Neuronal stem cell (in vitro differentiated cells): Measurements from ENCODE around the gene CPSF6.
A peak's percentile ranks its signal among the peaks of the same experiment; 100 is the strongest.
"Not testable (repeated sequence)": the region's sequence is repeated elsewhere in the genome, so short reads cannot be mapped to it uniquely, and the experiment has no call there.

Experiments used
- DNase-seq: peaks from one replicate; pipeline ENCODE4 v3.0.0-alpha.2; 2013; ENCODE audit warnings: low spot score
- H2AFZ ChIP-seq: one replicate; pipeline ENCODE4 v1.6.1; 2013; ENCODE audit warnings: mild to moderate bottlenecking, low read length, inconsistent platforms
- H2AK5ac ChIP-seq: 2 replicates; pipeline ENCODE4 v1.6.1; 2013; ENCODE audit warnings: low read depth, mild to moderate bottlenecking, inconsistent platforms, low read length, moderate library complexity, mixed read lengths
- H2BK120ac ChIP-seq: 2 replicates; pipeline ENCODE4 v1.6.1; 2013; ENCODE audit warnings: low read depth, mild to moderate bottlenecking, inconsistent platforms, low read length, moderate library complexity, mixed read lengths
- H2BK12ac ChIP-seq: one replicate; pipeline ENCODE4 v1.6.1; 2013; ENCODE audit warnings: low read length, inconsistent platforms
- H2BK15ac ChIP-seq: 2 replicates; pipeline ENCODE4 v1.6.1; 2013; ENCODE audit warnings: mild to moderate bottlenecking, low read length, inconsistent platforms, mixed read lengths
- H2BK5ac ChIP-seq: one replicate; pipeline ENCODE4 v1.6.1; 2013; ENCODE audit warnings: inconsistent platforms, mild to moderate bottlenecking, low read length, moderate library complexity
- H3K14ac ChIP-seq: one replicate; pipeline ENCODE4 v1.6.1; 2013; ENCODE audit warnings: low read length, inconsistent platforms
- H3K18ac ChIP-seq: 2 replicates; pipeline ENCODE4 v1.6.1; 2013; ENCODE audit warnings: low read length, inconsistent platforms
- H3K23ac ChIP-seq: 2 replicates; pipeline ENCODE4 v1.6.1; 2013; ENCODE audit warnings: low read depth, mild to moderate bottlenecking, mixed read lengths, low read length, inconsistent platforms; ENCODE audit not compliant: poor library complexity
- H3K27ac ChIP-seq: replicated peaks from 3 replicates; pipeline ENCODE4 v1.5.1; 2013; ENCODE audit warnings: low read length, inconsistent platforms
- H3K27me3 ChIP-seq, 3 experiments: 2 replicates each; pipeline ENCODE4 v1.6.1; 2013; ENCODE audit warnings: low read length in 3 of 3, mild to moderate bottlenecking in 2 of 3, inconsistent platforms in 1 of 3, low read depth in 1 of 3, mixed read lengths in 1 of 3, moderate library complexity in 1 of 3; ENCODE audit not compliant: control insufficient read depth in 3 of 3, insufficient read depth in 3 of 3
- H3K36me3 ChIP-seq, 2 donors: replicated peaks in 1 of 2; 2 replicates each; pipeline ENCODE4 v1.6.1; 2013; ENCODE audit warnings: low read length in 2 of 2; ENCODE audit not compliant: control insufficient read depth in 2 of 2, insufficient read depth in 2 of 2
- H3K4ac ChIP-seq: 2 replicates; pipeline ENCODE4 v1.6.1; 2013; ENCODE audit warnings: inconsistent platforms, mild to moderate bottlenecking, low read length, moderate library complexity
- H3K4me1 ChIP-seq, 2 donors: 1 replicate in 1 of 2; 2 replicates in 1 of 2; pipeline ENCODE4 v1.6.1; 2013; ENCODE audit warnings: low read length in 2 of 2, low read depth in 1 of 2; ENCODE audit not compliant: control insufficient read depth in 2 of 2, insufficient read depth in 1 of 2
- H3K4me2 ChIP-seq: one replicate; pipeline ENCODE4 v1.6.1; 2013; ENCODE audit warnings: mild to moderate bottlenecking, low read length, inconsistent platforms; ENCODE audit not compliant: insufficient read depth, poor library complexity, severe bottlenecking
- H3K4me3 ChIP-seq, 2 donors: 2 replicates each; pipeline ENCODE4 v1.5.1; 2013; ENCODE audit warnings: low read length in 2 of 2, mild to moderate bottlenecking in 2 of 2, inconsistent platforms in 1 of 2, moderate library complexity in 1 of 2
- H3K79me1 ChIP-seq: one replicate; pipeline ENCODE4 v1.6.1; 2013; ENCODE audit warnings: low read depth, mild to moderate bottlenecking, inconsistent platforms, low read length, moderate library complexity
- H3K9ac ChIP-seq: one replicate; pipeline ENCODE4 v1.6.1; 2013; ENCODE audit warnings: mild to moderate bottlenecking, low read depth, low read length, inconsistent platforms; ENCODE audit not compliant: poor library complexity
- H3K9me3 ChIP-seq, 2 donors: replicated peaks in 1 of 2; 2 replicates each; pipeline versions ENCODE3 to v1.6.1; 2013; ENCODE audit warnings: low read length in 2 of 2, mild to moderate bottlenecking in 2 of 2, inconsistent platforms in 1 of 2, low read depth in 1 of 2, mixed read lengths in 1 of 2, moderate library complexity in 1 of 2; ENCODE audit not compliant: control insufficient read depth in 2 of 2, insufficient read depth in 1 of 2
- H4K8ac ChIP-seq: one replicate; pipeline ENCODE4 v1.6.1; 2013; ENCODE audit warnings: low read depth, mild to moderate bottlenecking, inconsistent platforms, low read length, moderate library complexity
- H4K91ac ChIP-seq: one replicate; pipeline ENCODE4 v1.6.1; 2013; ENCODE audit warnings: low read length, low read depth, mild to moderate bottlenecking, inconsistent platforms; ENCODE audit not compliant: poor library complexity
- WGBS, 2 donors: extraction: QIAGEN DNeasy Blood & Tissue Kit; methylation state at CpG; one replicate each; pipeline ENCODE4 v1.1.7; 2013; ENCODE audit warnings: missing lambda C conversion rate in 2 of 2, mixed read lengths in 1 of 2; ENCODE audit not compliant: insufficient read length in 2 of 2, insufficient replicate concordance in 1 of 2; ENCODE audit errors: extremely low coverage in 2 of 2; 5-methylcytosine and 5-hydroxymethylcytosine counted together

CPSF6 gene

GRCh38 chr12:69258655-69259054 lies 19.3 kb downstream of the CPSF6 start:
- Histone ChIP-seq H4K8ac (no peak overlapping the region), H3K9me3 (peaks cover 0 to 22% of the 10 kb centered on the region in 2 donors), H3K18ac (no peak overlapping the region), H3K27me3 (peaks cover 0 to 2% (median 0%) of the 10 kb centered on the region in 3 experiments), H2BK5ac (no peak overlapping the region), H3K4ac (no peak overlapping the region), H2BK15ac (no peak overlapping the region), H3K36me3 (peaks cover 28 to 100% of the 10 kb centered on the region in 2 donors), H2AFZ (no peak overlapping the region), H3K14ac (no peak overlapping the region), H2BK12ac (no peak overlapping the region), H3K4me1 (no peaks in the 10 kb centered on the region), H3K9ac (no peak overlapping the region), H3K4me3 (peak overlapping the region in 1 of 2 donors; percentile 69), H3K4me2 (no peak overlapping the region), H4K91ac (no peak overlapping the region), H3K27ac (no peak overlapping the region), H2BK120ac (no peak overlapping the region), H2AK5ac (no peak overlapping the region), H3K23ac (peak overlapping the region; percentile 12), H3K79me1 (peaks cover 6% of the 10 kb centered on the region)
- DNase-seq: no peak
- WGBS, 2 donors: no CpG with 5 or more reads among the region's 10 CpGs

GRCh38 chr12:69262264-69262974 lies 23.1 kb downstream of the CPSF6 start:
- Histone ChIP-seq H3K4me1 (no peaks in the 10 kb centered on the region), H4K8ac (no peak overlapping the region), H3K4me3 (no peak overlapping the region), H2AFZ (no peak overlapping the region), H3K9me3 (peaks cover 0 to 22% of the 10 kb centered on the region in 2 donors), H3K27me3 (no peaks in the 10 kb centered on the region), H3K9ac (no peak overlapping the region), H3K4ac (no peak overlapping the region), H2BK5ac (no peak overlapping the region), H2AK5ac (no peak overlapping the region), H3K79me1 (peaks cover 4% of the 10 kb centered on the region), H3K14ac (no peak overlapping the region), H2BK120ac (no peak overlapping the region), H3K23ac (no peak overlapping the region), H3K4me2 (no peak overlapping the region), H4K91ac (no peak overlapping the region), H3K27ac (no peak overlapping the region), H3K36me3 (peaks cover 18 to 100% of the 10 kb centered on the region in 2 donors), H3K18ac (no peak overlapping the region), H2BK15ac (no peak overlapping the region), H2BK12ac (no peak overlapping the region)
- DNase-seq: no peak
- WGBS, 2 donors: no CpG with 5 or more reads among the region's 20 CpGs

- Histone ChIP-seq H2BK120ac (no peak overlapping the region), H3K79me1 (peaks cover 2% of the 10 kb centered on the region), H3K36me3 (peaks cover 8 to 100% of the 10 kb centered on the region in 2 donors), H3K4me1 (no peaks in the 10 kb centered on the region), H3K9ac (no peak overlapping the region), H3K18ac (no peak overlapping the region), H3K14ac (no peak overlapping the region), H2BK12ac (no peak overlapping the region), H3K23ac (no peak overlapping the region), H2AFZ (no peak overlapping the region), H4K91ac (no peak overlapping the region), H3K27me3 (no peaks in the 10 kb centered on the region), H4K8ac (no peak overlapping the region), H3K4me2 (no peak overlapping the region), H3K27ac (no peak overlapping the region), H3K9me3 (peaks cover 0 to 17% of the 10 kb centered on the region in 2 donors), H3K4me3 (no peak overlapping the region), H2AK5ac (no peak overlapping the region), H3K4ac (no peak overlapping the region), H2BK15ac (no peak overlapping the region), H2BK5ac (no peak overlapping the region)
- no CpG with 5 or more reads among the region's 3 CpGs for WGBS, 2 donors
- no peak for DNase-seq
Observed at GRCh38 chr12:69265205-69265604, 25.8 kb downstream of the CPSF6 start.

- not testable (repeated sequence) for H3K4me1 ChIP-seq, H3K4ac ChIP-seq, H4K91ac ChIP-seq, H2BK5ac ChIP-seq, H2BK120ac ChIP-seq, H3K14ac ChIP-seq, DNase-seq, H2AFZ ChIP-seq, H4K8ac ChIP-seq, H3K9ac ChIP-seq, H3K18ac ChIP-seq, H2BK15ac ChIP-seq, H3K27ac ChIP-seq, H3K79me1 ChIP-seq, H3K23ac ChIP-seq, H2BK12ac ChIP-seq, H2AK5ac ChIP-seq, H3K27me3 ChIP-seq, H3K4me2 ChIP-seq, H3K4me3 ChIP-seq
- Histone ChIP-seq H3K36me3 (peaks cover 6 to 100% of the 10 kb centered on the region in 2 donors), H3K9me3 (peaks cover 0 to 14% of the 10 kb centered on the region in 2 donors)
- no CpG with 5 or more reads among the region's 8 CpGs for WGBS, 2 donors
Observed at GRCh38 chr12:69265633-69266032, 26.3 kb downstream of the CPSF6 start.
